Hematopoietic multipotent progenitor cell treated with erythropoietin and hydrocortisone succinate and interleukin-3 and kit ligand, for 4 days (in vitro differentiated cells): ENCODE data around the gene BEND2.
"Not testable (repeated sequence)": the region's sequence is repeated elsewhere in the genome, so short reads cannot be mapped to it uniquely, and the experiment has no call there.

Experiments used
- DNase-seq: peaks from one replicate; pipeline ENCODE4 v3.0.0-alpha.2; 2015

The BEND2 gene

DNA sequence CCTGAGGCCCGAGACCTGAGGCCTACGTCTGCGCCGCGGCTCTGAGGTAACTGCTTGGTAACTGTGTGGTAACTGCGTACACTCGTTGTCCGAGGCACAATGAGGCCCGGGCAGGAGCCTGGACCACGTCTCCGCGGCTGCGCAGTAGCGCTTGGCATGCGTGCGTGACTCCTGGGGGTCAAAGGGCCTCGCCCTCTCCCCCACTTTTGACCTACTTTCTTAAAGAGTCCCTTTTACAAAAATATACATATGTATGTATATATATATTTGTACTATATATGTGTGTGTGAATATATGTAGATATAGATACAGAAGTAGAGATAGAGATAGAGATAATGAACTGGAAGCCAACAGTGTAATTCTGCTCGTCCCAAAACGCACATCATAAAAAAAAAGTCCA, at the start of gene BEND2:
TSS of gene BEND2 (minus strand) at position 101 of the 400 bp plus-strand sequence. CDS start 136 bp downstream, outside the sequence.
- DNase-seq, result no peak

GRCh38 chrX:18255059-18255458, 34.4 kb upstream of the BEND2 start:
- no peak for DNase-seq

GRCh38 chrX:18252644-18253359, 32.1 kb upstream of the BEND2 start:
- DNase-seq, result no peak

DNA sequence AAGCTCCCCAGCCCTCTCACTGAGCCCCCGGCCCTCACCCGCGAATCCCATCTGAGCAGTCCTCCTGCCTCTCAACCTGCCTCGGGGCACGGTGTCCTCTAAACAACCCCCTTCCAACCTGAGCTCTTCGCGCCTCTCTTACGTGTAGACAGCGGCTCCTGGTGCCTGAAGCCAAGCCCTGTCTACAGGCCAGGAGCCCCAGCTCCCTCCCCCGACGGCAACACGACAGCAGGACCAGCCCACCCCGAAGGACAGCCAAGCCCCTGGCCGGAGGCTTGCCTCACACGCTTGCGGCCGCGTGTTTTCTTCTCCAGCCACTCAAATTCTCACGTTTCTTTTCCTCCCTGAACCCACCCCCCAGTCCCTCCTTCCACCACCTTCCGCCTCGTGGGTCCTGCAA, 9.0 kb upstream of the BEND2 start:
- not testable (repeated sequence) for DNase-seq

DNA sequence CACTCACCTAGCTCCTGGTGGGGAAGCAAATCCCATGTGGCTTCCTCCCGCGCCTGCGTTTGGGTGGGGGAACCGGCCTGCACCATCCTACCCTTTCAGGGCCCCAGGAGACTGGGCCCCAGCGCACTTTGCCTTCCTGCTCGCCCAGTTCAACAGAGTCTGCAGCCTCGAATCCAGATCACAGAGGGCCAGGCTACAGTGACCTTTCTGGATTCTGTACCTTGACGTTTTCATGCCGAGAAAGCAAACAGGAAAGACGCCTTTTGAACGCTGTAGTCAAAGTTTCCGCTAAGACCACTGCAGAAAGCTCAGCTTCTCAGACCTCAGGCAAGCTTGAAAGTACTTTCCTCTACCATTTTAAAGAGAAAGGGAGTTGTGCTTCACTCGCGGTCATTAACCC, 7.4 kb upstream of the BEND2 start:
- no peak for DNase-seq

DNA sequence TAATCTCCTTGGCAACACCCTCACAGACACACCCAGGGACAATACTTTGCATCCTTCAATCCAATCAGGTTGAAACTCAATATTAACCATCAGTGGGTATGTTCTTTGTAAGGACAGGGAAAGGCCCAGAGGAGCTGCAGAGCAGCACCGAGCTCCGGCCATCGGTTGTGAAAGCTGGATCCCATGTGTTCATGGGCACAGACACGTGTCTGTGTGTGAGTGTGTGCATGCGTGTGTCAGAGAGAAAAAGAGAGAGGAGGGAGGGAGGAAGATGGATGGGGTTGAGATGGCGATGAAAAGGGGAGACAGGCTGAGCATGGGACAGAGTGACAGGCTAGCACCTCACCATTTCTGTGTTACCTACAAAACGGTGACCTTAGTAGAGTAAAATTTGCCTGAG, 6.8 kb upstream of the BEND2 start:
- DNase-seq, result no peak

DNA sequence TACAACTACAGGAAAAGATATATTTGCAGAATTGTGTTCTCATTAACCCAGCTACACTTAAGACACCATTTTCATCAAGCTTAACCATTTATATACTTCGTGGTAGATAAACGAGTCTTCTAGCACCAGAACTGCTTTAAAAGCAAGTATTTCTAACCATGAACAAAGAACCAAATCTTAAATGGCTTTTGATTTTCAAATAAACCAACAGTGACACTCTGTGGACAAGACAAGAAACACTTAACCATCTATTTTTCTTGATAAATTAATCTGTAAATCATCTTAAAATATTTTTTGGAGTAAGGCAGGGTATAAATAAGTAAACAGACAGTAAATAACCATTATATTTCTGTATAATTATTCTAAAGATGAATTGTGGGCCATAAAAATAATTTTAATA, 10.2 kb downstream of the BEND2 start:
- peak; percentile 41 for DNase-seq

GRCh38 chrX:18206657-18207056, 14.0 kb downstream of the BEND2 start:
- no peak for DNase-seq

- no peak for DNase-seq
These were observed 17.1 kb downstream of the BEND2 start for GRCh38 chrX:18203631-18204030.

GRCh38 chrX:18194688-18195087, 26.0 kb downstream of the BEND2 start:
- DNase-seq, result no peak

DNA sequence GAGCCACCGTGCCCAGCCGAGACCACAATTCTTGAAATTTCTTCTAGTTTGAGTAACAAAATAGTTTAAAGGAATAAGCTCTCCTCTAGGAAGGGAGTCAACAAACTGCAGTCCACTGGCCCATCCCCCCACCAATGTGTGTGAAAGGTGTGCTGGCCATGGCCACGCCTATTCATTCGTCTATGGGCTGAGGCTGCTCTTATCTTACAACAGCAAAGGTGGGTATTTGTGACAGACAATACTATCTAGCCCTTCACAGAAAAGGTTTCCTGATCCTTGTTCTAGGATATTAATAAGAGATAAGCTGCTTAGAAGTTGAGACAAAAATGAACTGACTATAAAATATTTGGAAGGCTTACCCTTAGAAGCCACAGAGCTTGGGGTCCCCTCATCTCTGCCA, 41.2 kb downstream of the BEND2 start:
- DNase-seq, result no peak

DNA sequence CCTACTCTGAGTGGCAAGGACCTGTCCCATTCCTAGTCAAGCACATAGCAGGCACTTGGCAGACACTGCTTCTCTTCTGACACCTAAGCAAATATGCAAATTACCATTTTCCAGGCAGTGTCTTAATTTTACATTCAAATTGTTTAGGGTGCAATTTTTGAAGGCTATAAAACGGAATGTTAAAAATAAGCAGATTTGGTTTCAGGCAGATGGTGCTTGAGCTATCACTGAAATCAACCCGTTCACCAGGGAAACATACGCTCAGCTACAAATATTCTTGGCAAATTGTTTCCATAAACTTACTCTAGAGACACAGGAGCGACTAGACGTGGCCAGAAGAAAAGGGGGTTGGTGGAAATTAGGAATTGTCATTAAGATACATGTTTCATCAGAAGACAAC, 45.7 kb downstream of the BEND2 start:
- no peak for DNase-seq

DNA sequence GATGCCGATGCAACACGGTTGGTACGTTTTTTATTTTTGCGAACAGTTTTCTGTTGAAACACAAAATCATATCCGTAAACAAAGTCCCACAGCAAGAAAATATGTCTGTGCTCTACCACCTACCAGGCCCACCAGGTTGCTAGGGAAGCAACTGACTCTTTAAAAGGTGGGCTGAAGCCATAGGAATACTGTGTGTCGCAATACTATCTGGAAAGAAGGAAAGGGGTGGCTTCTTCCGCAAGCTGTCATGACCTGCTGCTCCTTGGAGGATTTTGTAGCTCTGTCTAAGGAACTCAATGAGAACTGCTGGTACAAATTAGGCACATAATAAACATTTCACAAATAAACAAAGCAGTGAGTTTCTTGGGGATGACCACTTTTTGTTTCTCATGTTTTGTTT, 46.5 kb downstream of the BEND2 start:
- no peak for DNase-seq

DNA sequence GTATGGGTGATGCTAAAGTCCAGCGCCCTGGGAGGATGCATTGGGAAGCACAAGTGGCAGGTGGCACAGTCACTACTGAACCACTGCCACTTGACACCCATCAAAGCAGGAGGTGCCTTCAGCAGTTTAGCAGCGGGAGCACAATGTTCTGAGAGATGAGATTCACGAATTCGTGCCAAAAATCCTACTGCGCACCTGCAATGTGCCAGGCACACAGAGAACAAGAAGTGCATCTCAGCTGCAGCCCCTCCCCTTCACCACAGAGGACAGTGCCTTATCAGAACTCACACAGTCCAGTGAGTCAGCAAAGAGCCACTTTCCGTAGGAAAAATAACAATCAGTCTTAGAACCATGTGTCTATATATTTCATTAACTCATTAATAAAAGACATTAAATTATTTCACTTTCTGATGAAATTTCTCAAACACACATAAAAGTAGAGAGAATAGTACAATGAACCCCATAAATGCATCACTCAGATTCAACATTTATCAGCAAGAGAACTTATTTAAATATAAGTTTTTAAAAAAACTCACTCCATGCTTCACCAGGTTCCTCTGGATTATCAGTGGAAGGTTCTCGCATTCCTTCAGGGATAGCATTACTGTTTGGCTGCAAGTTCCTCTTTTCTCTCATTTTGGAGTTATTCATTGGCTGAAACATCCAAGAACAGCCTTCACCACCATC, 47.0 kb downstream of the BEND2 start:
- DNase-seq, result peak; percentile 89

- peak; percentile 19 for DNase-seq
These were observed 47.7 kb downstream of the BEND2 start for GRCh38 chrX:18172970-18173369.

DNA sequence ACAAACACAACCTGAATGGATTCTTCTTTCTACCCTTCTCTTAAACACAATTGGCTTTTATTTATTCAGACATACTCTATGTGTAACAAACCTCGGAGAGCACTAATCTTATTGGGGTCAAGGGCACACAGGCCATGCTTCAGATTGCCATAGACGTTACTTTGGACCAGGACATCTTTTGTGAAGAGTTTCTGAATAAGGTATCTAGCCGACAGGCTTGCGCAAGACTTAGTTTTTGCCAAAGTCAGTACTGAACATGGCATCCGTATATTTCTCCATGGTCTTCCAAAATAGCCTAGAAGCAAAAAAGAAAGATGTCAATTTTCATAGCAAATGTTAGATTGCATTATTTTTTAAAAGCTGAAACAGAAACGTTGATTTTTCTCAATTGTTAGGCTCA, 49.8 kb downstream of the BEND2 start:
- no peak for DNase-seq

- DNase-seq, result no peak
These were observed 54.6 kb downstream of the BEND2 start for GRCh38 chrX:18166068-18166467.

DNA sequence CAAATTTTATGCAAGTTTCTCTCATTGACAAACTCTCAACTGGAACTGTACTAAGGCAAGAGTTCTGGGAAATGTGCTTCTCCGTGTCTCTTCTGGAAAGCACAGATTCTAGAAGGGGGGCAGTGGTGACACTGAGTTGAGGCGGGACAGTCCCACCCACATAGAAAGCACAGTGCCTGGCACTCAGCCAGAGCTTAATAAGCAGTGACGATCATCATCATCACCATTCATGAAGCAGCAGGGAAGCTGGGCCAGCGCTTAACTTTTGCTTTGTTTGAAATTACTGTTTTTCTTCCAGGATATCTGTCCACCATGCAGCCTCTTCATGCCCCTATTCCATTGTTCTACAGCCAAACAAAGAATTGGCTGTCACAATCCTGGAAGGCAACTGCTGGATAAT, 60.3 kb downstream of the BEND2 start:
- DNase-seq, result no peak

GRCh38 chrX:18158963-18159362, 61.7 kb downstream of the BEND2 start:
- DNase-seq, result no peak

GRCh38 chrX:18151649-18152048, 69.0 kb downstream of the BEND2 start:
- peak; percentile 12 for DNase-seq

- DNase-seq, result no peak
These were observed 69.5 kb downstream of the BEND2 start for GRCh38 chrX:18151157-18151556.

DNA sequence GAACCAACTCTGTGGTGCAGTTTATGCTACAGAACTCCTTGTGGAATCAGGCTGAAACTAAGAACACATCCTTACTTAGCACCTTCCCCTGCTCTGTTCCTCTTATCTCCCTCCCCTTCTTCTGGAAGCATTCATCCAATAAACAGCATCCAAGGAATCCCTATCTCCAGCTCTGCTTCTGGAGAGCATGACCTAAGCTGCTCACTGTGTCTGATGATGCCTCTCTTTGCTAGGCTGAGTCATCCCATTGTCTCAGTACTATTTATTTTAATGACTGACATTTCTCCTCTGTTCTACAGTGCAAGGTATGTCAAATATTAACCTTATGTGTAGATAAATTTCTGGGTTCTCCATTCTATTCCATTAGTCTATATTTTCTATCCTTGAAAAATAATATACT, 71.2 kb downstream of the BEND2 start:
- no peak for DNase-seq

- DNase-seq, result peak; percentile 54
These were observed 73.7 kb downstream of the BEND2 start for GRCh38 chrX:18146954-18147353.

DNA sequence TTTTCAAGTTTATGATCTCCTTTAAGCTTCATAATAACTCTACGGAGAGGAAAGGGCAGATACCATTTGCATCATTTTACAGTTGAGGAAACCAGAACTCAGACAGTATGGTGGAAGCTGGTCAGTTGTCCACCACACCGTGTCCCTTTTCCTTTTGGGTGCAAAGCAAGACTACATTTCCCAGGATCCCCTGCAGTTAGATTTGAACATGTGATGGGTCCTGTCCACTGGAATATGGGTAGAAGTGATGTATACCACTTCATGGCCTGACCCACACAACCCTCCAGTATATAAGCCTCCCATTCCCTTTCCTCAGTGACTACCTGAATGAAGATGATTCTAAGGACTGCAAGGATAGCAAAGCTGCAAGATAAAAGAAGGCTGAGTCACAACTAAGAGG, 74.7 kb downstream of the BEND2 start:
- no peak for DNase-seq

- no peak for DNase-seq
These were observed 83.9 kb downstream of the BEND2 start for GRCh38 chrX:18136816-18137215.
